A172 (cell line): ENCODE results near the gene RPL41. TPM values are rescaled to one million over a fixed set of nuclear protein-coding genes. Genes with fewer than 3 reads are reported as not detected.
"Not testable (repeated sequence)": the region's sequence is repeated elsewhere in the genome, so short reads cannot be mapped to it uniquely, and the experiment has no call there.

ENCODE experiments used
- DNase-seq: peaks from one replicate; pipeline ENCODE4 v3.0.0-alpha.2; 2015; ENCODE audit warnings: low spot score
- total RNA-seq: library from RNA; depleted of rRNA; stranded (reverse); fragments of >200 nt; shearing (Covaris generic); gene quantifications from 2 replicates; pipeline ENCODE4 v1.2.3, GENCODE V29; 2014

RPL41 gene
- total RNA-seq, 1 experiment from 2014 or later, result 3,438 TPM

- no peak for DNase-seq
Observed at GRCh38 chr12:56154818-56155217, 38.4 kb downstream of the RPL41 start.

DNA sequence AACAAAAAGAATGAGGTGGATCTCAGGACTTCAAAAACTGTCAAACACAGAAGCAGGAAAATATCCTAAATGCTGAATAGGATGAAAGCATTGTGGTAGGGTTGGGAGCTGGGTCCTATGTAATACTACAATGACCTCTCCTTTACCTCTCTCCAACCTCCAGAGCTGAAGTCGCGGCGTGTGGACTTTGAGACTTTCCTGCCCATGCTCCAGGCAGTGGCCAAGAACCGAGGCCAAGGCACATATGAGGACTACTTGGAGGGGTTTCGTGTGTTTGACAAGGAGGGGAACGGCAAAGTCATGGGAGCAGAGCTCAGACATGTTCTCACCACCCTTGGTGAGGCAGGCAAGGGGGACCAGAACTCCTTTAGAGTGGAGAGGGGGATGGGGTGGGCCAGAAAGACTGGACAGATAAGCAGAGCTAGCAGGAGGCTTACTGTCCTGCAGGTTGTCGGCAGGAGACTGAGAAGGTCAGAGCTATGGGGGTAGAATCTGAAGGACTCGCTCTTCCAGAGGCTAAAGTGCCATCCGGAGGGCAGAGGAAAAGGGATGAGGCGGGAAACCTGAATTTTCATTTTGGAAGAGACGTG is 38.9 kb downstream of the RPL41 start:
- no peak for DNase-seq

GRCh38 chr12:56156464-56157200 is 40.2 kb downstream of the RPL41 start:
- not testable (repeated sequence) for DNase-seq

GRCh38 chr12:56157201-56158028 is 41.0 kb downstream of the RPL41 start:
- DNase-seq, result no peak

DNA sequence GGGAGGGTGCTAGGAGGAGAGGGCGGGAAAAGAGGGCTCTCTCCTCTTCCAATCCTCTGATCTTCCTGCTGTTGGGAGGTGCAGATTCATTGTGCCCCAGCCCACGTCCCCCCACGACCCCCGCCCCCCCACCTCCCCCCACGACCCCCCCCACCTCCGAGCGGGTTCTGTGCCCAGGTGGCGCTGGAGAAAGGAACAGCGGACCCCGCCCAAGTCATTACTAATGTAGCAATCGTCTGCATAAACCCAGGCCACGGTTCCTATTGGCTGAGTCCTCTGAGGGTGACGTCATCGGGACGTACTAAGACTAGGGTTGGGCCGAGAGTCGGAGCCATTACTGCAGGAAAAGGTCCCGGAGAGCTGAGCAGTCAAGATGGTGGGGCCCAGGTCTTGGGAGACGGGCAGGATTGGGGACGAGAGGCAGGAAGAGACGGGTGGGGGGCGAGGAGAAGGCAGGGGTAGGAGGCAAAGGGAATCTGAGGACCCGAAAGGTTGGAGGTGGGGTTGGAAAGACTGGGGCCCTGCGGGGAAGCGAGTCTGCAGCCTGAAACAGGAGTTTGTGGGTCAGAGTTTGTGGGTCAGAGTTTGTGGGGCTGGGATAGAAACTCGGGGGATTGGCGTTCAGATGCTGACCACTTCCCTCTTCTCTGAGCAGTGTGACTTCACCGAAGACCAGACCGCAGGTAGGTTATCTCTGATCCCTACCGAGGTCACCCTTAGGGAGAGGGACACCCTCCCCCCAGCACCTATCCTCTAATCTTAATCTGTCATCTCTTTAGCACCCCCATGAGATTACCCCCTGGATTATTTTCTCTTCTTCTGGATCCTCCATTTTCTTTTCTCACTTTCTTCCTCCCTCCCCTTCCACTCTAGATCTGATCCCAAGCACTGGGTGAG is 41.8 kb downstream of the RPL41 start, which contains the start of gene MYL6:
Gene MYL6, plus strand, starts transcription at position 331 of the 897 bp plus-strand sequence. Its CDS starts 43 bp downstream, at position 374.
- DNase-seq, result peak; percentile 98

GRCh38 chr12:56158926-56159461 is 42.6 kb downstream of the RPL41 start:
- peak; percentile 76 for DNase-seq

- no peak for DNase-seq
Observed at GRCh38 chr12:56159482-56160192, 43.2 kb downstream of the RPL41 start.

- peak; percentile 58 for DNase-seq
Observed at GRCh38 chr12:56160193-56160763, 43.8 kb downstream of the RPL41 start.

GRCh38 chr12:56160894-56161689 is 44.7 kb downstream of the RPL41 start:
- DNase-seq, result no peak

DNA sequence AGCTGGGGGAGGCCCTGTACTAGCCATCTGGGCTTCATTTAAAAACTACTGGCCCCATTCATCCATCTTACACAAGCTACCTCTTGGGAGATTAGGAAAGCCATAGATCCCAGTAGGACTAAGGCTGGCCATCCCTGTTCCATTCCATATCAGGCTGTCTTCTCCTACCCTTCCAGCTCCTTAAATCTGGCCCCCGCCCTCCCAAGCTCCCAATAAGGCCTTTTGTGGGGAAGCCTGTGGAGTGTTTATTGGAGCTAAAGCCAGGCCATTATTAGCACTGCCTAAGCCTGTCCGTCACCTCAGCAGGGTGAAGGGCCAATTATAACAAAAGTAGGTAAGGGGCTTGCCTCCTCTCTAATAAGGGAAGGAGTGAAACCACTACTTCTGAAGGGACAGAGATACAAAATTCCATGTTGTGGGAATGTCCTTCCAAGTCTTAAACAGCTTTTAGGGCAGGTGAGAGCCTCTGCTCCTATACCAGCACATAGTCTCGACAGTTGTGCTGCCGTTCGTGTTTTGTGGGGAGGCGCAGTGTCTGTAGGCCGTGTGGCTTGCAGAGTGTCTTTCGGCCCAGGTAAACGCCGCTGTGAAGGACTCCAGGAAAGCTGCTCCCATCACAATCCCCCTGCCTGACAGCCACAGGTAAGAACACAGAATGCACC is 45.4 kb downstream of the RPL41 start:
- DNase-seq, result no peak

- DNase-seq, result no peak
Observed at GRCh38 chr12:56162468-56163290, 46.2 kb downstream of the RPL41 start.

GRCh38 chr12:56163533-56164344 is 47.3 kb downstream of the RPL41 start:
- DNase-seq, result no peak

DNA sequence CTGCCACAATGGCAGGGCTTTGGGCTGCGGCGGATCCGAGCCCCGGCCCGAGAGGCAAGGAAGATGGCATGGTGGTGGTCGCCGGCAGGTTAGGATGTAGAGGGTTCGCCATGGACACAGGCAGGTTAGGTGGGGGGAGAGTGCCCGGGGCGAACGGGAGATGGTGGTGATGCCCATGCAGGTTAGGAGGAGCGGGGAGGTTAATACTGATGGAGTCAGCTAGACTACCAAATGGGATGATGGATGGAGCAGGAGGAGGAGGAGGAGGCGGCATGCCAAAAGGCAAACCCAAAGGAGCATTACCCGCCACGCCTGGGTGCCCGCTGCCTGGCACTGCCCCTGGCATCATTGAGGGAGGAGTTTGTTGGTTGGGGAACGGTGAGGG is 47.9 kb downstream of the RPL41 start:
- no peak for DNase-seq

GRCh38 chr12:56165369-56165768 is 48.9 kb downstream of the RPL41 start:
- no peak for DNase-seq
